ENCODE results near the gene MAD2L2. TPM values are rescaled to one million over a fixed set of nuclear protein-coding genes. Genes with fewer than 3 reads are reported as not detected.

MAD2L2 gene
- total and polyA plus RNA-seq, 9 of the 15 experiments (the other 6 are each of a cell fraction or from before 2014, with no cell fraction given), result 12.4 to 286 (median 143) TPM

- TF ChIP-seq, protein P1, sequence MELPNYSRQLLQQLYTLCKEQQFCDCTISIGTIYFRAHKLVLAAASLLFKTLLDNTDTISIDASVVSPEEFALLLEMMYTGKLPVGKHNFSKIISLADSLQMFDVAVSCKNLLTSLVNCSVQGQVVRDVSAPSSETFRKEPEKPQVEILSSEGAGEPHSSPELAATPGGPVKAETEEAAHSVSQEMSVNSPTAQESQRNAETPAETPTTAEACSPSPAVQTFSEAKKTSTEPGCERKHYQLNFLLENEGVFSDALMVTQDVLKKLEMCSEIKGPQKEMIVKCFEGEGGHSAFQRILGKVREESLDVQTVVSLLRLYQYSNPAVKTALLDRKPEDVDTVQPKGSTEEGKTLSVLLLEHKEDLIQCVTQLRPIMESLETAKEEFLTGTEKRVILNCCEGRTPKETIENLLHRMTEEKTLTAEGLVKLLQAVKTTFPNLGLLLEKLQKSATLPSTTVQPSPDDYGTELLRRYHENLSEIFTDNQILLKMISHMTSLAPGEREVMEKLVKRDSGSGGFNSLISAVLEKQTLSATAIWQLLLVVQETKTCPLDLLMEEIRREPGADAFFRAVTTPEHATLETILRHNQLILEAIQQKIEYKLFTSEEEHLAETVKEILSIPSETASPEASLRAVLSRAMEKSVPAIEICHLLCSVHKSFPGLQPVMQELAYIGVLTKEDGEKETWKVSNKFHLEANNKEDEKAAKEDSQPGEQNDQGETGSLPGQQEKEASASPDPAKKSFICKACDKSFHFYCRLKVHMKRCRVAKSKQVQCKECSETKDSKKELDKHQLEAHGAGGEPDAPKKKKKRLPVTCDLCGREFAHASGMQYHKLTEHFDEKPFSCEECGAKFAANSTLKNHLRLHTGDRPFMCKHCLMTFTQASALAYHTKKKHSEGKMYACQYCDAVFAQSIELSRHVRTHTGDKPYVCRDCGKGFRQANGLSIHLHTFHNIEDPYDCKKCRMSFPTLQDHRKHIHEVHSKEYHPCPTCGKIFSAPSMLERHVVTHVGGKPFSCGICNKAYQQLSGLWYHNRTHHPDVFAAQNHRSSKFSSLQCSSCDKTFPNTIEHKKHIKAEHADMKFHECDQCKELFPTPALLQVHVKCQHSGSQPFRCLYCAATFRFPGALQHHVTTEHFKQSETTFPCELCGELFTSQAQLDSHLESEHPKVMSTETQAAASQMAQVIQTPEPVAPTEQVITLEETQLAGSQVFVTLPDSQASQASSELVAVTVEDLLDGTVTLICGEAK (IDR thresholded peaks at IDR 0.05), result no peak
- TF ChIP-seq, protein P1 (CRISPR knock-in tag; IDR thresholded peaks at IDR 0.05), result no peak
- TF ChIP-seq NFIC (IDR thresholded peaks at IDR 0.05) (peak; percentile 76), XRCC3 (IDR thresholded peaks at IDR 0.05) (no peak), ZNF134 (CRISPR knock-in tag; conservative IDR thresholded peaks at IDR 0.05) (no peak), HNRNPK (IDR thresholded peaks at IDR 0.05; ENCODE audit: low read depth, low read length, poor library complexity, severe bottlenecking) (no peak), KDM5B (IDR thresholded peaks at IDR 0.05; ENCODE audit: insufficient replicate concordance, low read depth, low read length) (no peak), NFRKB (IDR thresholded peaks at IDR 0.05; ENCODE audit: low read depth) (no peak), NR2F6 (CRISPR knock-in tag; IDR thresholded peaks at IDR 0.05) (no peak), HOXB6 (CRISPR knock-in tag; IDR thresholded peaks at IDR 0.05; ENCODE audit: borderline replicate concordance) (no peak), ZNF24 (IDR thresholded peaks at IDR 0.05) (peak; percentile 75)
- TF ChIP-seq, protein P2, sequence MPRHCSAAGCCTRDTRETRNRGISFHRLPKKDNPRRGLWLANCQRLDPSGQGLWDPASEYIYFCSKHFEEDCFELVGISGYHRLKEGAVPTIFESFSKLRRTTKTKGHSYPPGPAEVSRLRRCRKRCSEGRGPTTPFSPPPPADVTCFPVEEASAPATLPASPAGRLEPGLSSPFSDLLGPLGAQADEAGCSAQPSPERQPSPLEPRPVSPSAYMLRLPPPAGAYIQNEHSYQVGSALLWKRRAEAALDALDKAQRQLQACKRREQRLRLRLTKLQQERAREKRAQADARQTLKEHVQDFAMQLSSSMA (CRISPR knock-in tag; IDR thresholded peaks at IDR 0.05), result 0 out of 2 replicates have a peak, but pooled peaks have one; percentile 59
- TF ChIP-seq, protein P3, sequence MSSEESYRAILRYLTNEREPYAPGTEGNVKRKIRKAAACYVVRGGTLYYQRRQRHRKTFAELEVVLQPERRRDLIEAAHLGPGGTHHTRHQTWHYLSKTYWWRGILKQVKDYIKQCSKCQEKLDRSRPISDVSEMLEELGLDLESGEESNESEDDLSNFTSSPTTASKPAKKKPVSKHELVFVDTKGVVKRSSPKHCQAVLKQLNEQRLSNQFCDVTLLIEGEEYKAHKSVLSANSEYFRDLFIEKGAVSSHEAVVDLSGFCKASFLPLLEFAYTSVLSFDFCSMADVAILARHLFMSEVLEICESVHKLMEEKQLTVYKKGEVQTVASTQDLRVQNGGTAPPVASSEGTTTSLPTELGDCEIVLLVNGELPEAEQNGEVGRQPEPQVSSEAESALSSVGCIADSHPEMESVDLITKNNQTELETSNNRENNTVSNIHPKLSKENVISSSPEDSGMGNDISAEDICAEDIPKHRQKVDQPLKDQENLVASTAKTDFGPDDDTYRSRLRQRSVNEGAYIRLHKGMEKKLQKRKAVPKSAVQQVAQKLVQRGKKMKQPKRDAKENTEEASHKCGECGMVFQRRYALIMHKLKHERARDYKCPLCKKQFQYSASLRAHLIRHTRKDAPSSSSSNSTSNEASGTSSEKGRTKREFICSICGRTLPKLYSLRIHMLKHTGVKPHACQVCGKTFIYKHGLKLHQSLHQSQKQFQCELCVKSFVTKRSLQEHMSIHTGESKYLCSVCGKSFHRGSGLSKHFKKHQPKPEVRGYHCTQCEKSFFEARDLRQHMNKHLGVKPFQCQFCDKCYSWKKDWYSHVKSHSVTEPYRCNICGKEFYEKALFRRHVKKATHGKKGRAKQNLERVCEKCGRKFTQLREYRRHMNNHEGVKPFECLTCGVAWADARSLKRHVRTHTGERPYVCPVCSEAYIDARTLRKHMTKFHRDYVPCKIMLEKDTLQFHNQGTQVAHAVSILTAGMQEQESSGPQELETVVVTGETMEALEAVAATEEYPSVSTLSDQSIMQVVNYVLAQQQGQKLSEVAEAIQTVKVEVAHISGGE (CRISPR knock-in tag; IDR thresholded peaks at IDR 0.05), result peak in 1 of 3 experiments; percentile 66; a peak in 2 of 6 replicates
Observed at GRCh38 chr1:11671544-11672286, 9.2 kb downstream of the MAD2L2 start (continued).
